ENCODE measurements around the gene C12orf43. TPM values are rescaled to one million over a fixed set of nuclear protein-coding genes. Genes with fewer than 3 reads are reported as not detected.

The C12orf43 gene
- total RNA-seq, 3 donors from 2014 or later, result 9.4 to 13.0 (median 9.8) TPM

- H3K27me3 ChIP-seq, result no peaks in the 10 kb centered on the region
- intact Hi-C loops (cut with DNase I; ENCODE audit: low total_unique reads), result no loop called here
- no peak for DNase-seq (ENCODE audit: low spot score in 2 of 2)
Observed at GRCh38 chr12:121001841-121002483, 14.3 kb downstream of the C12orf43 start.

GRCh38 chr12:121001060-121001459, 15.2 kb downstream of the C12orf43 start:
- no peak overlapping the region for H3K4me3 ChIP-seq
- no peak overlapping the region for H3K27ac ChIP-seq
- DNase-seq (ENCODE audit: low spot score in 2 of 2), result peak in 1 of 2 donors; percentile 33
- no peaks in the 10 kb centered on the region for H3K4me1 ChIP-seq
- no peaks in the 10 kb centered on the region for H3K9me3 ChIP-seq
- intact Hi-C loops (cut with DNase I; ENCODE audit: low total_unique reads), result no loop called here
- no peaks in the 10 kb centered on the region for H3K36me3 ChIP-seq
- TF ChIP-seq, protein P1, sequence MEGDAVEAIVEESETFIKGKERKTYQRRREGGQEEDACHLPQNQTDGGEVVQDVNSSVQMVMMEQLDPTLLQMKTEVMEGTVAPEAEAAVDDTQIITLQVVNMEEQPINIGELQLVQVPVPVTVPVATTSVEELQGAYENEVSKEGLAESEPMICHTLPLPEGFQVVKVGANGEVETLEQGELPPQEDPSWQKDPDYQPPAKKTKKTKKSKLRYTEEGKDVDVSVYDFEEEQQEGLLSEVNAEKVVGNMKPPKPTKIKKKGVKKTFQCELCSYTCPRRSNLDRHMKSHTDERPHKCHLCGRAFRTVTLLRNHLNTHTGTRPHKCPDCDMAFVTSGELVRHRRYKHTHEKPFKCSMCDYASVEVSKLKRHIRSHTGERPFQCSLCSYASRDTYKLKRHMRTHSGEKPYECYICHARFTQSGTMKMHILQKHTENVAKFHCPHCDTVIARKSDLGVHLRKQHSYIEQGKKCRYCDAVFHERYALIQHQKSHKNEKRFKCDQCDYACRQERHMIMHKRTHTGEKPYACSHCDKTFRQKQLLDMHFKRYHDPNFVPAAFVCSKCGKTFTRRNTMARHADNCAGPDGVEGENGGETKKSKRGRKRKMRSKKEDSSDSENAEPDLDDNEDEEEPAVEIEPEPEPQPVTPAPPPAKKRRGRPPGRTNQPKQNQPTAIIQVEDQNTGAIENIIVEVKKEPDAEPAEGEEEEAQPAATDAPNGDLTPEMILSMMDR (IDR thresholded peaks at IDR 0.05), result no peak
- TF ChIP-seq POLR2A (IDR thresholded peaks at IDR 0.05) (no peak), POLR2AphosphoS5 (IDR thresholded peaks at IDR 0.05) (no peak)
- no peaks in the 10 kb centered on the region for H3K27me3 ChIP-seq

More at GRCh38 chr12:121001841-121002483, 14.3 kb downstream of the C12orf43 start:
- Histone ChIP-seq H3K4me1 (no peaks in the 10 kb centered on the region), H3K9me3 (no peaks in the 10 kb centered on the region), H3K4me3 (no peak overlapping the region), H3K27ac (no peak overlapping the region), H3K36me3 (no peaks in the 10 kb centered on the region)
- TF ChIP-seq, protein P1 (IDR thresholded peaks at IDR 0.05), result no peak
- TF ChIP-seq POLR2A (IDR thresholded peaks at IDR 0.05) (no peak), POLR2AphosphoS5 (IDR thresholded peaks at IDR 0.05) (no peak)

- no peaks in the 10 kb centered on the region for H3K36me3 ChIP-seq
- peak in 1 of 2 donors; percentile 22 for DNase-seq (ENCODE audit: low spot score in 2 of 2)
- intact Hi-C loops (cut with DNase I; ENCODE audit: low total_unique reads), result no loop called here
- no peaks in the 10 kb centered on the region for H3K9me3 ChIP-seq
- TF ChIP-seq, protein P1 (IDR thresholded peaks at IDR 0.05), result no peak
- TF ChIP-seq POLR2A (IDR thresholded peaks at IDR 0.05), result no peak
- no peaks in the 10 kb centered on the region for H3K4me1 ChIP-seq
- H3K4me3 ChIP-seq, result no peak overlapping the region
- no peak overlapping the region for H3K27ac ChIP-seq
- no peaks in the 10 kb centered on the region for H3K27me3 ChIP-seq
Observed at GRCh38 chr12:121000530-121000929, 15.8 kb downstream of the C12orf43 start.

DNA sequence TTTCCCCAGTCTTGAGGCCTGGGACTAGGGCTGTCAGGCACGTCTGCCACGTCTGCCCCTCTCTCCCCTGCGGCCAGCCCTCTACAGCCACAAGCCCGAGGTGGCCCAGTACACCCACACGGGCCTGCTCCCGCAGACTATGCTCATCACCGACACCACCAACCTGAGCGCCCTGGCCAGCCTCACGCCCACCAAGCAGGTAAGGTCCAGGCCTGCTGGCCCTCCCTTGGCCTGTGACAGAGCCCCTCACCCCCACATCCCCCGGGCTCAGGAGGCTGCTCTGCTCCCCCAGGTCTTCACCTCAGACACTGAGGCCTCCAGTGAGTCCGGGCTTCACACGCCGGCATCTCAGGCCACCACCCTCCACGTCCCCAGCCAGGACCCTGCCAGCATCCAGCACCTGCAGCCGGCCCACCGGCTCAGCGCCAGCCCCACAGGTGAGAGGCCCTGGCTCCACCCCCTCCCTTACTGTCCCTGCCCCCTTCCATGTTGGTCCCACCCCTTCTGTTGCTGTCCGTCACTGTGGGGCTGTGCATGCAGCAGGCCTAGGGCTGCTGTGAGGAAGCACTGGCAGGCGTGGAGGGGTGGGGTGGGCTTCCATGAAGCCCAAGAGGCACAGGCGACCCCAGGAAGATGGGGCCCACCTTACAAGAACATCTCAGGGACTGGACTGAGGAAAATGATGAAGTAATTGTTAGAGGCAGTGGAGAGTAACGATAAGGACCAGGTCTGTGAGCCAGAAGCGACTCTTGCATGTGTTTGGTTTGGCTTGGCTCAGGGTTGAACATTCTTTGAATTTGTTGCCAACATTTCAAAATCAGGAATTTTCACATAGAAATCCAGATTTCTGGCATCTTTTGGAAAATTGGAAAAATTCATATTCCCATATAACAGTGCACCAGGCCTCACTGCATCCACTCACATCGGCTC, 16.8 kb downstream of the C12orf43 start:
- intact Hi-C loops (cut with DNase I; ENCODE audit: low total_unique reads), result no loop called here
- H3K4me1 ChIP-seq, result no peaks in the 10 kb centered on the region
- no peak overlapping the region for H3K27ac ChIP-seq
- no peak overlapping the region for H3K4me3 ChIP-seq
- no peak for TF ChIP-seq POLR2AphosphoS5 (IDR thresholded peaks at IDR 0.05)
- TF ChIP-seq, protein P1 (IDR thresholded peaks at IDR 0.05), result no peak
- TF ChIP-seq POLR2A (IDR thresholded peaks at IDR 0.05), result no peak
- no peaks in the 10 kb centered on the region for H3K27me3 ChIP-seq
- DNase-seq (ENCODE audit: low spot score in 2 of 2), result no peak
- no peaks in the 10 kb centered on the region for H3K36me3 ChIP-seq
- H3K9me3 ChIP-seq, result no peaks in the 10 kb centered on the region

DNA sequence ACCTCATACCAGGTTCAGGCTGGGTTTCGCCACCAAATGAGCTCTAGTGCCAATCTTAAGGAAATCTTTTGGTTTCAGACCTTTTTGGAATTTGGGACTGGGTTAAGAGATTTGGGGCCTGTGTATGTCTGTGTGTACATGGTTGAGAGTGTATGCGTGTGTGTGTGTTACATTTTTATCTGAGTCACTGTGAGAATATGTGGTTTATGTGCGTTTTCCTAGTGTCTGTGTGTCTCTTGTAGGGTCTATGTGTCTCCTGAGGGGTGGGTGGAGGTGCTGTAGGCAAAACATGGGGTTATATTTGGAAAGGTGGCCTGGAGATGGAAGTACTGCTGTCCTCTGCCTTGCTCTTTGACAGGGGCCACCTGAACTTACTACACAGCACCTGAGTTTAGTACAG, 17.9 kb downstream of the C12orf43 start:
- no peaks in the 10 kb centered on the region for H3K4me1 ChIP-seq
- no peak overlapping the region for H3K4me3 ChIP-seq
- H3K36me3 ChIP-seq, result no peaks in the 10 kb centered on the region
- H3K9me3 ChIP-seq, result no peaks in the 10 kb centered on the region
- TF ChIP-seq POLR2A (IDR thresholded peaks at IDR 0.05) (no peak), POLR2AphosphoS5 (IDR thresholded peaks at IDR 0.05) (no peak)
- TF ChIP-seq, protein P1 (IDR thresholded peaks at IDR 0.05), result no peak
- H3K27ac ChIP-seq, result no peak overlapping the region
- intact Hi-C loops (cut with DNase I; ENCODE audit: low total_unique reads), result no loop called here
- no peaks in the 10 kb centered on the region for H3K27me3 ChIP-seq
- DNase-seq (ENCODE audit: low spot score in 2 of 2), result no peak

Measured in breast epithelium (tissue), 4 donors.